GM13977 (cell line): Measurements from ENCODE around the gene FAM20C.

Experiments used
- DNase-seq: peaks from one replicate; pipeline ENCODE4 v3.0.0; 2012; ENCODE audit warnings: low spot score
- in situ Hi-C: fragments of 300-500 bp; cut with MboI; formaldehyde crosslinking; loops from one replicate; pipeline ENCODE4 v1.12.0; 2022; ENCODE audit warnings: low sequenced_read_pairs, low pct_unique_long_range_greater_than_20kb, mixed read lengths, inconsistent platforms; ENCODE audit not compliant: unreplicated experiment
- TF ChIP-seq, protein P1 (sequence below): IDR thresholded peaks from 2 replicates; pipeline ENCODE4 v1.5.1; 2012; ENCODE audit warnings: mild to moderate bottlenecking, control low read depth; ENCODE audit not compliant: insufficient read depth; ENCODE audit errors: extremely low read depth, missing control alignments

The FAM20C gene

GRCh38 chr7:191981-192649 is at the start of gene FAM20C:
Gene FAM20C, plus strand, starts transcription at chr7:192571. Its CDS starts 629 bp downstream, at chr7:193200.
- in situ Hi-C loops = no loop called here
- peak; percentile 60 for DNase-seq
- TF ChIP-seq, protein P1, sequence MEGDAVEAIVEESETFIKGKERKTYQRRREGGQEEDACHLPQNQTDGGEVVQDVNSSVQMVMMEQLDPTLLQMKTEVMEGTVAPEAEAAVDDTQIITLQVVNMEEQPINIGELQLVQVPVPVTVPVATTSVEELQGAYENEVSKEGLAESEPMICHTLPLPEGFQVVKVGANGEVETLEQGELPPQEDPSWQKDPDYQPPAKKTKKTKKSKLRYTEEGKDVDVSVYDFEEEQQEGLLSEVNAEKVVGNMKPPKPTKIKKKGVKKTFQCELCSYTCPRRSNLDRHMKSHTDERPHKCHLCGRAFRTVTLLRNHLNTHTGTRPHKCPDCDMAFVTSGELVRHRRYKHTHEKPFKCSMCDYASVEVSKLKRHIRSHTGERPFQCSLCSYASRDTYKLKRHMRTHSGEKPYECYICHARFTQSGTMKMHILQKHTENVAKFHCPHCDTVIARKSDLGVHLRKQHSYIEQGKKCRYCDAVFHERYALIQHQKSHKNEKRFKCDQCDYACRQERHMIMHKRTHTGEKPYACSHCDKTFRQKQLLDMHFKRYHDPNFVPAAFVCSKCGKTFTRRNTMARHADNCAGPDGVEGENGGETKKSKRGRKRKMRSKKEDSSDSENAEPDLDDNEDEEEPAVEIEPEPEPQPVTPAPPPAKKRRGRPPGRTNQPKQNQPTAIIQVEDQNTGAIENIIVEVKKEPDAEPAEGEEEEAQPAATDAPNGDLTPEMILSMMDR = no peak

DNA sequence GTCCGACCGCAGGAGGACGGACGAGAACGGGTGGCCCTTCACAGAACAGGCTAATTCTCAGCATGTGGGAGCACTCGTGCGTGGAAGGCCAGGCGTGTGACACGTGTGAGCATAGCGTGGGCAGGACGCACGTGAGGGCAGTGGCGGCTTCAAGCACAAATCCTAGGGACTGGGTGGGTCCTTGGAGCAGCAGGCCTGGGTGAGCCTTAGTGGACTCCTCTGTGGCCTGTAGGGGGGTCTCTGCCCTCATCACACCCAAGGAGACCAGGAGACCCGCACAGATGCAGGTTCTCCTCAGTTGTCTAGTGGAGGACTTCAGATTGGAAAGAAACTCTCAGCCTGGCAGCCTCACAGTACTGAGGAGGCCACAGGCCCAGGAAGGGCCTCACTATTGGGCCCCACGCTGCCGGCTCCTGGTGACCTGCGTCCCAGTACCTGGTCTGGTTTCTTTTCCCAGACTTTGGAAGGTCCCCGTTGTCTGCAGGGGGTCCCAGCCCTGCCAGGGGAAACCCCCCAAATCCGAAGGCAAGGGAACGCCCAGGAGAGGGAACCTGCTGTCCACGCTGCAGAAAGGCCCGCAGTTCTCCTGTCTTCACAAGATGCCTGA is 49.1 kb upstream of the FAM20C start:
- TF ChIP-seq, protein P1 = no peak
- DNase-seq = no peak
- in situ Hi-C loops = no loop called here

- in situ Hi-C loops = no loop called here
- no peak for DNase-seq
- TF ChIP-seq, protein P1 = no peak
These were observed 48.4 kb upstream of the FAM20C start for GRCh38 chr7:143811-144453.

- in situ Hi-C loops = no loop called here
- no peak for DNase-seq
- TF ChIP-seq, protein P1 = no peak
These were observed 47.9 kb upstream of the FAM20C start for GRCh38 chr7:144454-144826.

GRCh38 chr7:145863-146262 is 46.5 kb upstream of the FAM20C start:
- DNase-seq = no peak
- in situ Hi-C loops = no loop called here
- TF ChIP-seq, protein P1 = no peak

- TF ChIP-seq, protein P1 = no peak
- in situ Hi-C loops = no loop called here
- DNase-seq = no peak
These were observed 43.8 kb upstream of the FAM20C start for GRCh38 chr7:148543-148931.
